HG03558 (cell line): ENCODE data around the gene PFN3.
"Not testable (repeated sequence)": the region's sequence is repeated elsewhere in the genome, so short reads cannot be mapped to it uniquely, and the experiment has no call there.

Experiments
- ATAC-seq: cut with Tn5 transposase; IDR thresholded peaks from one replicate; pipeline ENCODE4 v1.9.1; 2021; ENCODE audit warnings: moderate number of reproducible peaks; ENCODE audit not compliant: unreplicated experiment; ENCODE audit errors: extremely low read depth

The PFN3 gene

DNA sequence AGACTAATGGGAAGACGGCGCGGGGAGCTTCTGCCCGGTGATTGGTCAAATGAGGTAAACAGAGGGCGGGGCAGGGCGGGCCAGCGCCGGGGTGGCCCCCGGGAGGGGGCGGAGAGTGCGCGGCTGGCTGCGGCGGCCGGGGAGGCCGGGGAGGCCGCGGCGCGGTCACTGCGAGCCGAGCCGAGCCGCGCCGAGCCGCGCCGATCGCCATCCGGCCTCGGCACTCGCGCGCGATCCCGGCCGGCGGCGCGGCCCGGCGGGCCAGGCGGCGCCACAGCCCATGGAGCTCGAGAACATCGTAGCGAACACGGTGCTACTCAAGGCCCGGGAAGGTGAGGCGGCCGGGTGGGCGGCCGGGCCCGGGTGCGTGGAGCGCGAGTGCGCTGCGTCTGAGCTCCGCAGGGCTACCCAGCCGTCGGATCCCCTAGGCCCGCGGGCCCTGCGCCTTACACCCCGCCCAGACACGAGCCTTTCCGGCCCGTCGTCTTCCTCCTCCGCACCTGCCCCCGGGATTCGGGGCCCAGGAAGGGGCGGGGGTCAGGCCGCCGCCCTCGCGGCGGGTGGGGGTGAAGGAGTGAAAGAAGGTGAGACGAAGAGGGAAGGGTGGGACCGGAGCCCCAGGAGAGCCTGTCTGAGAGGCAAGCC lies 26.2 kb upstream of the PFN3 start, which contains the start of gene GRK6:
GRK6 (plus strand) TSS at position 111 of the 645 bp plus-strand sequence; CDS start at position 281, 170 bp downstream.
- peak; percentile 0 for ATAC-seq

GRCh38 chr5:177425801-177426565 lies 25.5 kb upstream of the PFN3 start:
- peak; percentile 74 for ATAC-seq

GRCh38 chr5:177425196-177425800 lies 24.8 kb upstream of the PFN3 start:
- no peak for ATAC-seq

GRCh38 chr5:177423671-177424070 lies 23.2 kb upstream of the PFN3 start:
- ATAC-seq, result no peak

- ATAC-seq, result no peak
These were observed 20.8 kb upstream of the PFN3 start for GRCh38 chr5:177421062-177421798.

DNA sequence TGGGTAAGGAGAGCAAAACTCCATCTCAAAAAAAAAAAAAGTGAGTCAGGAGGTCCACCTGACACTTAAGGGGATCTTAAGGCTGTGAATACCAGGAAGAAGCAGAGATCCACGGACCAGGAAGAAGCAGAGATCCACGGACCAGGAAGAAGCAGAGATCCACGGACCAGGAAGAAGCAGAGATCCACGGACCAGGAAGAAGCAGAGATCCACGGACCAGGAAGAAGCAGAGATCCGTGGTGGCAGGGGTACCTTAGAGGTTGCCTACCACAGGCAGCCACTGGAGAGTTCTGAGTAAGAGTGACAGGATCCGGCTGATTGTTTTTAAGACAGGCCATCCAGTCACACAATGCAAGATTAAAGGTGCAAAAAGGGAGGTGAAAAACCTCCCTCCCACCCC lies 20.0 kb upstream of the PFN3 start:
- not testable (repeated sequence) for ATAC-seq

DNA sequence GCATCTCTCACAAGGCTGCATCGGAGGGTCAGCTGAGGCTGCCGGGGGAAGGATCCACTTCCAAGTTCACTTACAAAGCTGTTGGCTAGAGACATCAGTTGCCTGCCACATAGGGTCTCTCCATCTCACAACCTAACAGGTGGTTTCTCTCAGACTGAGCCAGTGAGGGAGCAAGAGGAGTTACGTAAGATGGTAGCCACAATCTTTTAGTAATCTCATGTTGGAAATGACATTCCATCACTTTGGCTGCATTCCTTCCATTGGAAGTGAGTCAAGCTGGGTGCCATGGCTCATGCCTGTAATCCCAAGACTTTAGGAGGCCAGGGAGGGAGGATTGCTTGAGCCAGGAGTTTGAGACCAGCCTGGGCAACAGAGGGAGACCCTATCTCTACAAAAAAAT lies 18.6 kb upstream of the PFN3 start:
- ATAC-seq, result no peak

GRCh38 chr5:177417081-177417480 lies 16.6 kb upstream of the PFN3 start:
- not testable (repeated sequence) for ATAC-seq

DNA sequence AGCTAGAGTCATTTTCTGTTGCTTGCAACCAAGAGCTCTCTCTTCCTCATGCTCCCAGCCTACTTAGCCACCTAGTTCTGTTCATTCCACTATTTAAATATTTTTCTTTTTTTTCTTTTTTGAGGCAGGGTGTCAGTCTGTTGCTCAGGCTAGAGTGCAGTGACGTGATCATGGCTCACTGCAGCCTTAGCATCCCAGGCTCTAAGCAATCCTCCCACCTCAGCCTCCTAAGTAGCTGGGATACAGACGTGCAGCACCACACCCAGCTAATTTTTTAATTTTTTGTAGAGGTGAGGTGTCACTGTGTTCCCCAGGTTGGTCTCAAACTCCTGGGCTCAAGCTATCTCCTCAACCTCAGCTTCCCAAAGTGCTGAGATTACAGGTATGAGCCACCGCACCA lies 14.0 kb upstream of the PFN3 start:
- ATAC-seq, result no peak

DNA sequence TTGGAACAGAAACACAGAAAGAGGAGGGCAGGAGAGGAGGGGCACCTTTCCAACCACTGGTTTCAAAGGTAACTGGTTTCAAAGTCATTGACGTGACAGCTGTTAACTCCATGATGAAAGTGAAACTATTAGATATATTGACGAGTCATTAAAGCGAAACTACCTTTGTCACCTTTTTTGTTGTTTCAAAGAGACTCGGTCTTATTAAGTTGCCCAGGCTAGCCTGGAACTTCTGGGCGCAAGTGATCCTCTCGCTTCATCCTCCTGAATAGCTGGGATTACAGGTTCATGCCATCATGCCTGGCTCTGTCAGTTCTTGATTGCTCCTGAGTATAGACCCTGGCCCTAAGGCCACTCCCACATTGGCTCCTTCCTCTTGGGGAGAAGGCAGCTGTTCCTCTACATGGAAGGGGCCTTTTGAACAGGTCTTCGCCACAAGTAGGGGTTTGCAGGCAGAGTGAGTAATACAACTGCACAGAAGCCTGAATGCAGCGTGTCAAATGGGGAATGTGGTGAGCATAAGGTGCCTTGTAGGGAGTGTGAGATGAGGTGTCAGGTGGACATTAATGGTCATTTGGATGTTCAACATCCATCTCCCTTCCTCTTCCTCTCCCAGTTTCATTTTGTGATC lies 12.3 kb upstream of the PFN3 start:
- no peak for ATAC-seq

DNA sequence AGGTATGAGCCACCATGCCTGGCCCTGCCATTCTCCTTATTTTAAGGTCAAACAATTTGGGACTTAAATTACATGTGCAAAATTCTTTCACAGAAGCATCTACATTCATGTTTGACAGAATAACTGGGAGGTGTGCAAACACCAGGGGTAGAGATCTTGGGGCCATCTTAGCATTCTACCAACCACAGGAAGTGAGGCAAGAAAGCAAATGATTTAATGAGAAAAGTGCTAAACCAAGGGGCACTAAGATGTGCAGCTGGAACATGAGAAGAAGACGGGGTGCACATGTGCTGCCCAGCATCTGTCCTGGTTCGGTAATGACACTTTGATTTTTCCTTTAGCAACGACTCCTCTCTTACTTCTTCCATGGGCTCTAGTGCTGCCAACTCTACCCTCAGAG lies 10.1 kb upstream of the PFN3 start:
- no peak for ATAC-seq

DNA sequence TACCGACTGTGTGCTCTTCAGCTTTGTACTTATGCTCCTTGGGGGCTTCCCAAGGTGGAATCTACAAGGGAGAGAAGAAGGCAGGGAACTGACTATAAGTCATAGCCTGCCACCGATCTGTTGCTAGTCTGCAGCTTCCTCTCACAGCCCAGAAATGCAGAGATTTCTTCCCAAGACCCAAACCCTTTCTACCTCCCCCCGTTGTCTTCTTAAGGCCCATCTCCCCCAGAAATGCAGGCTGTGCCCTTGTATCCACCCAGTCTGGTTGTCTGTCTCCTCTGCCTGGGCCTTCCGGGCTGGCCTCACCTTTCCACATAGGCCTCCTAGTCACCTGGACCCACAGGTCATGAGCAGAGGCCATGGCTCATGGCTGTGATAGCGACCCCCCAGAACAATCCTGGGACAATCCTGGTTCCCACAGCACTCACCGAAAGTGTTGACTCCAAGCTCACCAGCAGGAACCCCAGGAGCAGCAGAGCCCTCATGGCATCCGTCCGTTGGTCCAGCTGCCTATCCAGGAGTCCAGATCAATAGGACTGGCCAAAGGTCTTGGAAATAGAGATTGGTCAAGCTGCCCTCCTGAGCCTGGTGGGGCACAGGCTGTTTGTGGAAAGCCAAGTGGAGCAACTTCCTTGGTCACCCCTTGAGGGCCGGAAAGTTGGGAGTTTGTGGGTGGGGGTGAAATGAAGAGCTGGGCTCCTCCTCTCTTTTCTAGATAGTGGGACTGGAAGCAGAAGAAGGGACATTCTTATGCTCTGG lies 8.8 kb upstream of the PFN3 start, which contains the start of gene F12:
F12 (minus strand) TSS at position 522 of the 759 bp plus-strand sequence; CDS start at position 485, 37 bp downstream.
- no peak for ATAC-seq

- no peak for ATAC-seq
These were observed 5.3 kb upstream of the PFN3 start for GRCh38 chr5:177405805-177406204.

- ATAC-seq, result no peak
These were observed 4.9 kb upstream of the PFN3 start for GRCh38 chr5:177405312-177405711.

GRCh38 chr5:177404641-177405179 lies 4.2 kb upstream of the PFN3 start:
- no peak for ATAC-seq

DNA sequence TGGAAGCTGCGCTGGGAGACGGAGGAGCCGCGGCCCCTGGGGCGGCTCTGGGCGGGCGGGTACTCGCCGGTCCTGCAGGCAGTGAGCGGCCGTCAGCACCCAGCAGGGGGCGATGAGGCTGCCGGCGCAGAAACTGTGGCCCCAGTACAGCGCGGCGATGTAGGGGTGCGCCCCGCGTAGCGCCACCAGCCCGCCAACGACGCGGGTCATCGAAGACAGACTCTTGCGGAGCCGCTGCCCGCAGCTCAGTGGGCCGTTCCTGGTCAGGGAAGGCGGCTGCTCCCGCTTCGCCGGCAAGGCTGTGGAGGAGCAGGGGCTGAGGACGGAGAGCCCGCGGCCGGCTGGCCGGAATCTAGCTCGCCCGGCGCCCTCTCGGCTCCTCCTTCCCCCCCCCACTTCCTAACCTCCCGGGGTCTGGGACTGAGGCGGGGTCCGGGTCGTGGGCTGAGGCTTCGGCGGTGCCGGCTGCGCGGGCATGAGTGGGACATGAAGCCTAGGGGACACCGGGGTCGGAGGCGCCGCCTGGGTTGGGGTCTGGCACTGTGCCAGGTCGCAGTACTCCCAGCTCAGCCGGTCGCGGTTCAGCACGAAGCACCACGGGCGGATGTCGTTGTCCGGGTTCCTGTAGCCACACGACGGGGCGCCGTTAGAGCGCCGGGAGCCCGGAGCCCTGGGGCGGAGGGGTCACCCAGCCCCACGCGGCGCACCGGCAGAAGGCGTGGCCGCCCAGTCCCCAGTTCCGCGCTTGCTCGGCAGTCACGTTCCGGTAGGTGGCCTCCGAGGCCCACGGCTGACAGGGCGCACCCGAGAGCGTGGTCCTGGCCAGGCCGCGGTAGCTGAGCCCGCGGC lies 3.6 kb upstream of the PFN3 start:
- ATAC-seq, result peak; percentile 45

- no peak for ATAC-seq
These were observed 2.8 kb upstream of the PFN3 start for GRCh38 chr5:177403102-177403791.
